Subcutaneous abdominal adipose tissue (tissue), 5 donors: ENCODE results near the gene ZBTB12.

Experiments
- H3K27ac ChIP-seq: one replicate; pipeline ENCODE4 v1.7.0; 2013; ENCODE audit warnings: low read depth, mild to moderate bottlenecking, inconsistent platforms, low read length, moderate library complexity
- H3K27me3 ChIP-seq, 5 donors: one replicate each; pipeline ENCODE4 v1.7.0; 2013; ENCODE audit warnings: low read length in 5 of 5, inconsistent platforms in 1 of 5; ENCODE audit not compliant: control insufficient read depth in 5 of 5, insufficient read depth in 4 of 5
- H3K36me3 ChIP-seq, 5 donors: one replicate each; pipeline ENCODE4 v1.7.0; 2013; ENCODE audit warnings: low read length in 5 of 5; ENCODE audit not compliant: control insufficient read depth in 5 of 5, insufficient read depth in 5 of 5
- H3K4me1 ChIP-seq, 5 donors: one replicate each; pipeline ENCODE4 v1.7.0; 2013; ENCODE audit warnings: low read length in 5 of 5, mild to moderate bottlenecking in 3 of 5, moderate library complexity in 1 of 5; ENCODE audit not compliant: control insufficient read depth in 5 of 5, insufficient read depth in 5 of 5
- H3K4me3 ChIP-seq, 5 donors: one replicate each; pipeline ENCODE4 v1.7.0; 2013; ENCODE audit warnings: low read length in 5 of 5, low read depth in 1 of 5
- H3K9ac ChIP-seq, 5 donors: one replicate each; pipeline ENCODE4 v1.7.0; 2013; ENCODE audit warnings: low read length in 5 of 5, mild to moderate bottlenecking in 4 of 5, moderate library complexity in 3 of 5
- H3K9me3 ChIP-seq, 5 donors: one replicate each; pipeline ENCODE4 v1.7.0; 2013; ENCODE audit warnings: low read length in 5 of 5; ENCODE audit not compliant: control insufficient read depth in 5 of 5
- donor health status: healthy.
- donor health status: healthy.
- donor health status: healthy.
- donor health status: healthy.
- donor health status: healthy.

Gene ZBTB12

GRCh38 chr6:31888276-31889258 lies 13.3 kb downstream of the ZBTB12 start:
- H3K27ac ChIP-seq = no peak overlapping the region
- H3K27me3 ChIP-seq = no peaks in the 10 kb centered on the region
- peaks cover 6 to 87% (median 79%) of the 10 kb centered on the region in 5 donors for H3K36me3 ChIP-seq
- no peak overlapping the region for H3K9ac ChIP-seq
- no peak overlapping the region for H3K4me3 ChIP-seq
- no peaks in the 10 kb centered on the region for H3K4me1 ChIP-seq
- no peaks in the 10 kb centered on the region for H3K9me3 ChIP-seq

GRCh38 chr6:31887173-31888007 lies 14.5 kb downstream of the ZBTB12 start:
- H3K36me3 ChIP-seq = peaks cover 6 to 87% (median 80%) of the 10 kb centered on the region in 5 donors
- H3K27me3 ChIP-seq = no peaks in the 10 kb centered on the region
- no peaks in the 10 kb centered on the region for H3K9me3 ChIP-seq
- H3K27ac ChIP-seq = no peak overlapping the region
- H3K4me1 ChIP-seq = no peaks in the 10 kb centered on the region
- no peak overlapping the region for H3K9ac ChIP-seq
- H3K4me3 ChIP-seq = no peak overlapping the region

- H3K4me3 ChIP-seq = no peak overlapping the region
- H3K27ac ChIP-seq = no peak overlapping the region
- H3K27me3 ChIP-seq = no peaks in the 10 kb centered on the region
- H3K9ac ChIP-seq = no peak overlapping the region
- H3K9me3 ChIP-seq = no peaks in the 10 kb centered on the region
- peaks cover 5 to 85% (median 80%) of the 10 kb centered on the region in 5 donors for H3K36me3 ChIP-seq
- H3K4me1 ChIP-seq = no peaks in the 10 kb centered on the region
Measured at GRCh38 chr6:31886541-31886991, 15.3 kb downstream of the ZBTB12 start.

- Histone ChIP-seq H3K36me3 (peaks cover 0 to 94% (median 91%) of the 10 kb centered on the region in 5 donors), H3K27ac (no peak overlapping the region), H3K4me1 (no peaks in the 10 kb centered on the region), H3K9me3 (no peaks in the 10 kb centered on the region), H3K4me3 (no peak overlapping the region), H3K27me3 (no peaks in the 10 kb centered on the region), H3K9ac (no peak overlapping the region)
Measured at GRCh38 chr6:31884528-31885035, 17.3 kb downstream of the ZBTB12 start.

- Histone ChIP-seq H3K27me3 (no peaks in the 10 kb centered on the region), H3K36me3 (peaks cover 0 to 87% (median 84%) of the 10 kb centered on the region in 5 donors), H3K27ac (no peak overlapping the region), H3K4me3 (no peak overlapping the region), H3K9ac (no peak overlapping the region), H3K4me1 (no peaks in the 10 kb centered on the region), H3K9me3 (no peaks in the 10 kb centered on the region)
Measured at GRCh38 chr6:31883676-31884075, 18.2 kb downstream of the ZBTB12 start.

- H3K4me1 ChIP-seq = peaks cover 0 to 3% (median 0%) of the 10 kb centered on the region in 5 donors
- H3K27me3 ChIP-seq = no peaks in the 10 kb centered on the region
- H3K9me3 ChIP-seq = no peaks in the 10 kb centered on the region
- H3K4me3 ChIP-seq = no peak overlapping the region
- H3K36me3 ChIP-seq = peaks cover 0 to 74% (median 72%) of the 10 kb centered on the region in 5 donors
- H3K9ac ChIP-seq = no peak overlapping the region
- H3K27ac ChIP-seq = no peak overlapping the region
Measured at GRCh38 chr6:31882344-31882743, 19.5 kb downstream of the ZBTB12 start.

GRCh38 chr6:31881136-31881859 lies 20.6 kb downstream of the ZBTB12 start:
- H3K36me3 ChIP-seq = peaks cover 0 to 64% (median 62%) of the 10 kb centered on the region in 5 donors

GRCh38 chr6:31880616-31881015 lies 21.3 kb downstream of the ZBTB12 start:
- Histone ChIP-seq H3K36me3 (peaks cover 0 to 59% (median 57%) of the 10 kb centered on the region in 5 donors), H3K9ac (no peak overlapping the region), H3K4me1 (peaks cover 0 to 8% (median 3%) of the 10 kb centered on the region in 5 donors), H3K4me3 (no peak overlapping the region), H3K27ac (no peak overlapping the region), H3K27me3 (no peaks in the 10 kb centered on the region), H3K9me3 (no peaks in the 10 kb centered on the region)

More at GRCh38 chr6:31881136-31881859, 20.6 kb downstream of the ZBTB12 start:
- Histone ChIP-seq H3K4me1 (peaks cover 0 to 8% (median 3%) of the 10 kb centered on the region in 5 donors), H3K27ac (no peak overlapping the region), H3K9me3 (no peaks in the 10 kb centered on the region), H3K4me3 (no peak overlapping the region), H3K27me3 (no peaks in the 10 kb centered on the region), H3K9ac (no peak overlapping the region)

GRCh38 chr6:31879901-31880300 lies 22.0 kb downstream of the ZBTB12 start:
- Histone ChIP-seq H3K27ac (no peak overlapping the region), H3K9me3 (no peaks in the 10 kb centered on the region), H3K4me3 (no peak overlapping the region), H3K9ac (no peak overlapping the region), H3K36me3 (peaks cover 0 to 53% (median 52%) of the 10 kb centered on the region in 5 donors), H3K4me1 (peaks cover 0 to 8% (median 3%) of the 10 kb centered on the region in 5 donors), H3K27me3 (no peaks in the 10 kb centered on the region)
